Measurements from ENCODE around the gene TMEM233. TPM values are rescaled to one million over a fixed set of nuclear protein-coding genes. Genes with fewer than 3 reads are reported as not detected.

The TMEM233 gene
- total RNA-seq, 1 experiment from 2014 or later, result not detected

DNA sequence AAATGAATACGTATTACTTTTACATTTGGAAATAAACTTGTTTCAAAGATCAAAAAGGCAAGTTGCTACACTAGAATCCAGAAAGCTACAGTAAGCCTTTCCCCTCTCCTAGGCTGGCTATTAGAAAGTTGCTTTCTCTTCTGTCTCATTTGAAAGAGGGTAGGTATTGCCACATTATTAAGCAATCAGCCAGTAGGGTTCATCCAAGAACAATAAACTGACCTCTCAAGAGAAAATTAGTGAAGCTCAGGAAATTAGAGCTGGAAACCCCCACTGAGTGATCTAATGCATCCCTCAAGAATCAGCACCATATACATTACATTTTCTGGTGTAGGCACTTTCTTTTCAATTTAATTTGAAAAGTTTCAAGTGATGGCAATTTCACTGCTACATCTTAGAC lies 4.5 kb upstream of the TMEM233 start:
- H3K4me3 Mint-ChIP-seq (ENCODE audit: low read depth, unreplicated experiment), result no peak overlapping the region
- no peak overlapping the region for H3K27ac Mint-ChIP-seq (ENCODE audit: unreplicated experiment)
- DNase-seq, result no peak
- BruUV-seq (replicated peaks), result no TSS peak
- TF ChIP-seq CTCF (IDR thresholded peaks at IDR 0.05; ENCODE audit: unreplicated experiment), result no peak
- no peaks in the 10 kb centered on the region for H3K9me3 Mint-ChIP-seq (ENCODE audit: low read depth, unreplicated experiment)
- H3K4me1 Mint-ChIP-seq (ENCODE audit: low read depth, unreplicated experiment), result peaks cover 3% of the 10 kb centered on the region
- intact Hi-C loops (cut with micrococcal nuclease; ENCODE audit: unreplicated experiment), result no loop called here
- CTCF ChIA-PET, result no interaction called here
- no peaks in the 10 kb centered on the region for H3K36me3 Mint-ChIP-seq (ENCODE audit: insufficient read depth, unreplicated experiment)
- peaks cover 81% of the 10 kb centered on the region for H3K27me3 Mint-ChIP-seq (ENCODE audit: unreplicated experiment)

GRCh38 chr12:119589634-119590033 lies 3.9 kb upstream of the TMEM233 start:
- Mint-ChIP-seq H3K9me3 (ENCODE audit: low read depth, unreplicated experiment) (no peaks in the 10 kb centered on the region), H3K27me3 (ENCODE audit: unreplicated experiment) (peaks cover 83% of the 10 kb centered on the region), H3K36me3 (ENCODE audit: insufficient read depth, unreplicated experiment) (peaks cover 5% of the 10 kb centered on the region), H3K4me1 (ENCODE audit: low read depth, unreplicated experiment) (peaks cover 9% of the 10 kb centered on the region), H3K27ac (ENCODE audit: unreplicated experiment) (no peak overlapping the region), H3K4me3 (ENCODE audit: low read depth, unreplicated experiment) (no peak overlapping the region)
- CTCF ChIA-PET, result no interaction called here
- no TSS peak for BruUV-seq (replicated peaks)
- no peak for TF ChIP-seq CTCF (IDR thresholded peaks at IDR 0.05; ENCODE audit: unreplicated experiment)
- no peak for DNase-seq
- intact Hi-C loops (cut with micrococcal nuclease; ENCODE audit: unreplicated experiment), result no loop called here

GRCh38 chr12:119592232-119592631 lies 1.3 kb upstream of the TMEM233 start:
- CTCF ChIA-PET, result interaction anchor here (0.6 kb wide), 1 partner anchor 47 kb away, joined by 3 read pairs; no protein-coding TSS in a partner anchor
- no peak for DNase-seq

DNA sequence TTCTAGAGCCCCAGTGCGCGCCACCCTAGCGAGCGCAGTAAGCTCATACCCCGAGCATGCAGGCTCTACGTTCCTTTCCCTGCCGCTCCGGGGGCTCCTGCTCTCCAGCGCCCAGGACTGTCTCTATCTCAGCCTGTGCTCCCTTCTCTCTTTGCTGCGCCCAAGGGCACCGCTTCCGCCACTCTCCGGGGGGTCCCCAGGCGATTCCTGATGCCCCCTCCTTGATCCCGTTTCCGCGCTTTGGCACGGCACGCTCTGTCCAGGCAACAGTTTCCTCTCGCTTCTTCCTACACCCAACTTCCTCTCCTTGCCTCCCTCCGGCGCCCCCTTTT lies 791 bp downstream of the TMEM233 start:
- CTCF ChIA-PET, result no interaction called here
- Mint-ChIP-seq H3K27ac (ENCODE audit: unreplicated experiment) (no peak overlapping the region), H3K4me3 (ENCODE audit: low read depth, unreplicated experiment) (peak overlapping the region; percentile 84), H3K27me3 (ENCODE audit: unreplicated experiment) (peaks cover 72% of the 10 kb centered on the region), H3K4me1 (ENCODE audit: low read depth, unreplicated experiment) (peaks cover 32% of the 10 kb centered on the region), H3K36me3 (ENCODE audit: insufficient read depth, unreplicated experiment) (peaks cover 14% of the 10 kb centered on the region), H3K9me3 (ENCODE audit: low read depth, unreplicated experiment) (no peaks in the 10 kb centered on the region)
- no peak for DNase-seq
- intact Hi-C loops (cut with micrococcal nuclease; ENCODE audit: unreplicated experiment), result no loop called here
- TF ChIP-seq CTCF (IDR thresholded peaks at IDR 0.05; ENCODE audit: unreplicated experiment), result no peak
- BruUV-seq (replicated peaks), result no TSS peak

More at GRCh38 chr12:119592232-119592631, 1.3 kb upstream of the TMEM233 start:
- TF ChIP-seq CTCF (IDR thresholded peaks at IDR 0.05; ENCODE audit: unreplicated experiment), result no peak
- intact Hi-C loops (cut with micrococcal nuclease; ENCODE audit: unreplicated experiment), result no loop called here
- Mint-ChIP-seq H3K4me3 (ENCODE audit: low read depth, unreplicated experiment) (no peak overlapping the region), H3K27ac (ENCODE audit: unreplicated experiment) (no peak overlapping the region), H3K27me3 (ENCODE audit: unreplicated experiment) (peaks cover 91% of the 10 kb centered on the region), H3K36me3 (ENCODE audit: insufficient read depth, unreplicated experiment) (peaks cover 14% of the 10 kb centered on the region), H3K4me1 (ENCODE audit: low read depth, unreplicated experiment) (peaks cover 32% of the 10 kb centered on the region), H3K9me3 (ENCODE audit: low read depth, unreplicated experiment) (no peaks in the 10 kb centered on the region)
- BruUV-seq (replicated peaks), result no TSS peak
